ENCODE results near the gene GPR6.
A peak's percentile ranks its signal among the peaks of the same experiment; 100 is the strongest.

Gene GPR6

GRCh38 chr6:109978174-109979032, at the start of gene GPR6:
Gene GPR6 (plus strand): TSS chr6:109978311. CDS start chr6:109979113, 802 bp downstream.
- DNase-seq (ENCODE audit: low spot score) = peak; percentile 79

GRCh38 chr6:109934293-109934692, 43.8 kb upstream of the GPR6 start:
- DNase-seq (ENCODE audit: low spot score) = no peak

- peak; percentile 23 for DNase-seq (ENCODE audit: low spot score)
Observed at GRCh38 chr6:109939654-109940053, 38.5 kb upstream of the GPR6 start.

GRCh38 chr6:109944448-109944847, 33.7 kb upstream of the GPR6 start:
- DNase-seq (ENCODE audit: low spot score) = no peak

- no peak for DNase-seq (ENCODE audit: low spot score)
Observed at GRCh38 chr6:109945091-109945490, 33.0 kb upstream of the GPR6 start.

GRCh38 chr6:109946979-109947378, 31.1 kb upstream of the GPR6 start:
- DNase-seq (ENCODE audit: low spot score) = no peak

- DNase-seq (ENCODE audit: low spot score) = no peak
Observed at GRCh38 chr6:109949281-109950065, 28.6 kb upstream of the GPR6 start.

- DNase-seq (ENCODE audit: low spot score) = no peak
Observed at GRCh38 chr6:109955491-109955890, 22.6 kb upstream of the GPR6 start.

- no peak for DNase-seq (ENCODE audit: low spot score)
Observed at GRCh38 chr6:109958626-109959025, 19.5 kb upstream of the GPR6 start.

GRCh38 chr6:109961611-109962041, 16.5 kb upstream of the GPR6 start:
- DNase-seq (ENCODE audit: low spot score) = no peak

- no peak for DNase-seq (ENCODE audit: low spot score)
Observed at GRCh38 chr6:109962271-109962670, 15.8 kb upstream of the GPR6 start.

GRCh38 chr6:109963598-109964170, 14.4 kb upstream of the GPR6 start:
- no peak for DNase-seq (ENCODE audit: low spot score)

GRCh38 chr6:109964949-109965348, 13.2 kb upstream of the GPR6 start:
- no peak for DNase-seq (ENCODE audit: low spot score)

- DNase-seq (ENCODE audit: low spot score) = no peak
Observed at GRCh38 chr6:109966299-109966698, 11.8 kb upstream of the GPR6 start.

- no peak for DNase-seq (ENCODE audit: low spot score)
Observed at GRCh38 chr6:109977791-109978173, 329 bp upstream of the GPR6 start.

GRCh38 chr6:109979033-109979921, 1.2 kb downstream of the GPR6 start:
- DNase-seq (ENCODE audit: low spot score) = no peak

GRCh38 chr6:109984410-109984809, 6.3 kb downstream of the GPR6 start:
- DNase-seq (ENCODE audit: low spot score) = no peak

- DNase-seq (ENCODE audit: low spot score) = no peak
Observed at GRCh38 chr6:109987196-109987595, 9.1 kb downstream of the GPR6 start.

- no peak for DNase-seq (ENCODE audit: low spot score)
Observed at GRCh38 chr6:109991201-109992101, 13.3 kb downstream of the GPR6 start.

GRCh38 chr6:109998159-109998785, 20.2 kb downstream of the GPR6 start:
- no peak for DNase-seq (ENCODE audit: low spot score)

Measured in AG08396 (cell line).